CD4-positive, alpha-beta T cell (primary cell): ENCODE data around the gene LRP8. TPM values are rescaled to one million over a fixed set of nuclear protein-coding genes. Genes with fewer than 3 reads are reported as not detected.

Experiments used
- ATAC-seq: fragments of 200-7000 bp; cut with Tn5 transposase; one replicate; pipeline ENCODE4 v1.10.0; 2022; ENCODE audit warnings: mild to moderate bottlenecking; ENCODE audit not compliant: poor library complexity
- CTCF ChIA-PET: fragments of 350-600 bp; sonication (Branson Sonifier 250); formaldehyde crosslinking; loops from one replicate; lab custom pipeline; 2021; ENCODE audit warnings: antibody characterized with exemption, inconsistent platforms; lab: Charles Lee
- POLR2A ChIA-PET: fragments of 350-600 bp; sonication (Branson Sonifier 250); formaldehyde crosslinking; loops from one replicate; lab custom pipeline; 2021; ENCODE audit warnings: antibody characterized with exemption, inconsistent platforms; lab: Charles Lee
- DNase-seq, 14 experiments: peaks; one replicate each; pipeline ENCODE4 v3.0.0-alpha.2; 2013 to 2020; ENCODE audit warnings: mixed read lengths in 2 of 14
- H3K27ac ChIP-seq, 2 donors: one replicate each; pipeline versions ENCODE4 v1.5.1 to v1.7.0; 2013; ENCODE audit warnings: low read length in 2 of 2, low read depth in 1 of 2, mild to moderate bottlenecking in 1 of 2
- H3K27me3 ChIP-seq, 2 experiments: 1 replicate in 1 of 2; 2 replicates in 1 of 2; pipeline versions ENCODE4 v1.6.1 to v1.7.0; 2013; ENCODE audit warnings: low read length in 2 of 2, control low read depth in 1 of 2, mild to moderate bottlenecking in 1 of 2, moderate library complexity in 1 of 2; ENCODE audit not compliant: insufficient read depth in 2 of 2, control insufficient read depth in 1 of 2
- H3K36me3 ChIP-seq: one replicate; pipeline ENCODE4 v1.6.1; 2013; ENCODE audit warnings: low read length, control low read depth; ENCODE audit not compliant: insufficient read depth
- H3K4me1 ChIP-seq: one replicate; pipeline ENCODE4 v1.6.1; 2013; ENCODE audit warnings: low read length, control low read depth; ENCODE audit not compliant: insufficient read depth
- H3K4me3 ChIP-seq: one replicate; pipeline ENCODE4 v1.5.1; 2013; ENCODE audit warnings: mild to moderate bottlenecking, low read length, moderate library complexity
- H3K9me3 ChIP-seq, 2 experiments: 1 replicate in 1 of 2; 2 replicates in 1 of 2; pipeline versions ENCODE4 v1.6.1 to v1.7.0; 2013; ENCODE audit warnings: low read length in 2 of 2, mild to moderate bottlenecking in 2 of 2, control low read depth in 1 of 2, moderate library complexity in 1 of 2; ENCODE audit not compliant: control insufficient read depth in 1 of 2, insufficient read depth in 1 of 2
- H3K27ac Mint-ChIP-seq: one replicate; pipeline ENCODE4 v1.8.0; 2020; ENCODE audit warnings: mixed read lengths
- H3K27me3 Mint-ChIP-seq: one replicate; pipeline ENCODE4 v1.8.0; 2021; ENCODE audit warnings: mixed read lengths
- H3K36me3 Mint-ChIP-seq: one replicate; pipeline ENCODE4 v1.8.0; 2021; ENCODE audit warnings: low read depth, mixed read lengths
- H3K4me1 Mint-ChIP-seq: one replicate; pipeline ENCODE4 v1.8.0; 2021; ENCODE audit warnings: low read depth, mixed read lengths
- H3K4me3 Mint-ChIP-seq: one replicate; pipeline ENCODE4 v1.8.0; 2020; ENCODE audit warnings: mild to moderate bottlenecking, mixed read lengths
- H3K9me3 Mint-ChIP-seq: one replicate; pipeline ENCODE4 v1.8.0; 2020; ENCODE audit warnings: mixed read lengths
- CTCF ChIP-seq: fragments of 200-600 bp; IDR thresholded peaks from one replicate; pipeline ENCODE4 v1.8.0; 2022; ENCODE audit warnings: antibody characterized with exemption, mild to moderate bottlenecking
- intact Hi-C, 2 experiments: fragments of 100-400 bp; cut with DNase I in 1 of 2; cut with micrococcal nuclease in 1 of 2; formaldehyde crosslinking; loops; one replicate each; pipeline versions ENCODE4 v1.15.1 to v1.9.0; 2023 to 2025; cut with DNase I, micrococcal nuclease
- total RNA-seq, 174 experiments: library from RNA in 2 of 174; stranded (reverse) in 2 of 174; gene quantifications; one replicate each; pipeline ENCODE4 v1.2.3 and lab custom pipeline; 2021 to 2026

LRP8 gene
- total RNA-seq, 2 experiments from 2014 or later = 8.1 to 11.5 TPM

GRCh38 chr1:53344921-53345838 is 17.3 kb upstream of the LRP8 start:
- no peak for TF ChIP-seq CTCF
- H3K27ac Mint-ChIP-seq = no peak overlapping the region
- no peak overlapping the region for H3K27ac ChIP-seq

GRCh38 chr1:53343831-53344668 is 16.2 kb upstream of the LRP8 start:
- no peak overlapping the region for H3K4me3 Mint-ChIP-seq
- no peak overlapping the region for H3K27ac ChIP-seq
- no peaks in the 10 kb centered on the region for H3K27me3 ChIP-seq
- peaks cover 0 to 5% of the 10 kb centered on the region in 2 experiments for H3K9me3 ChIP-seq
- H3K4me3 ChIP-seq = no peak overlapping the region
- H3K36me3 Mint-ChIP-seq = no peaks in the 10 kb centered on the region
- no peaks in the 10 kb centered on the region for H3K4me1 Mint-ChIP-seq
- no peaks in the 10 kb centered on the region for H3K27me3 Mint-ChIP-seq
- H3K36me3 ChIP-seq = no peaks in the 10 kb centered on the region
- H3K4me1 ChIP-seq = no peaks in the 10 kb centered on the region
- POLR2A ChIA-PET = no interaction called here
- no peak overlapping the region for H3K27ac Mint-ChIP-seq
- CTCF ChIA-PET = no interaction called here
- H3K9me3 Mint-ChIP-seq = no peaks in the 10 kb centered on the region
- ATAC-seq (no peak), DNase-seq (no peak)
- intact Hi-C loops = no loop called here
- TF ChIP-seq CTCF = no peak

More at GRCh38 chr1:53344921-53345838, 17.3 kb upstream of the LRP8 start:
- Histone ChIP-seq H3K27me3 (no peaks in the 10 kb centered on the region), H3K4me3 (no peak overlapping the region), H3K9me3 (no peaks in the 10 kb centered on the region), H3K36me3 (no peaks in the 10 kb centered on the region), H3K4me1 (no peaks in the 10 kb centered on the region)
- no peak overlapping the region for H3K4me3 Mint-ChIP-seq
- H3K4me1 Mint-ChIP-seq = no peaks in the 10 kb centered on the region
- H3K27me3 Mint-ChIP-seq = no peaks in the 10 kb centered on the region
- DNase-seq (no peak), ATAC-seq (no peak)
- H3K36me3 Mint-ChIP-seq = no peaks in the 10 kb centered on the region
- ChIA-PET CTCF (no interaction called here), POLR2A (interaction anchor here (0.6 kb wide), 1 partner anchor 598 kb away, joined by 3 read pairs; no protein-coding TSS in a partner anchor)
- intact Hi-C loops = no loop called here
- no peaks in the 10 kb centered on the region for H3K9me3 Mint-ChIP-seq

GRCh38 chr1:53342735-53343470 is 15.0 kb upstream of the LRP8 start:
- no peak for ATAC-seq
- ChIA-PET POLR2A (no interaction called here), CTCF (no interaction called here)
- no peaks in the 10 kb centered on the region for H3K4me1 Mint-ChIP-seq
- Histone ChIP-seq H3K4me3 (no peak overlapping the region), H3K9me3 (peaks cover 0 to 5% of the 10 kb centered on the region in 2 experiments), H3K36me3 (no peaks in the 10 kb centered on the region), H3K27ac (no peak overlapping the region), H3K4me1 (no peaks in the 10 kb centered on the region), H3K27me3 (no peaks in the 10 kb centered on the region)
- no peaks in the 10 kb centered on the region for H3K36me3 Mint-ChIP-seq
- peak in 1 of 14 experiments; percentile 16 for DNase-seq
- H3K4me3 Mint-ChIP-seq = no peak overlapping the region
- H3K9me3 Mint-ChIP-seq = no peaks in the 10 kb centered on the region
- H3K27me3 Mint-ChIP-seq = no peaks in the 10 kb centered on the region
- no peak overlapping the region for H3K27ac Mint-ChIP-seq
- no peak for TF ChIP-seq CTCF
- intact Hi-C loops = no loop called here
